ENCODE measurements around the gene CDC42.

Gene CDC42

DNA sequence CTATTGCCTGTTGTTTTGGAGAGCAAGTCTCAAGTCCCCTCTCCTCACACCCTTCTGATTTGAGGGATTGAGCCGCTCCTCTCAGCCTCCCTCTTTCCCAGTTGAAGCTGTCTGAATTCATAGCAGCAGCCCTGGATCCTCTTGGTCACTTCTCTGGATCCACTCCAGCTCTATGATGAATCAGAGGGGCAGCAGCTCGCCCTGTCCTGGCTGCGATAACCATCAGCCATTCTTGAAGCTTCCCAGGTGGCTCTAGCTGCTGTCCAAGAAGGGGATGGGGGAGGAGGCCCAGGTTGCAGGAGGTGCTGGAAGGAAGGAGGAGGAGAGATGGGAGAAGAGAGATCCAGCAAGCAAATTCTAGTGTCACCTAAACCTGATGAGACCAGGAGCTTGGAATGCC is 59.1 kb downstream of the CDC42 start:
- no peak for DNase-seq

GRCh38 chr1:22112554-22112953 is 60.0 kb downstream of the CDC42 start:
- no peak for DNase-seq

DNA sequence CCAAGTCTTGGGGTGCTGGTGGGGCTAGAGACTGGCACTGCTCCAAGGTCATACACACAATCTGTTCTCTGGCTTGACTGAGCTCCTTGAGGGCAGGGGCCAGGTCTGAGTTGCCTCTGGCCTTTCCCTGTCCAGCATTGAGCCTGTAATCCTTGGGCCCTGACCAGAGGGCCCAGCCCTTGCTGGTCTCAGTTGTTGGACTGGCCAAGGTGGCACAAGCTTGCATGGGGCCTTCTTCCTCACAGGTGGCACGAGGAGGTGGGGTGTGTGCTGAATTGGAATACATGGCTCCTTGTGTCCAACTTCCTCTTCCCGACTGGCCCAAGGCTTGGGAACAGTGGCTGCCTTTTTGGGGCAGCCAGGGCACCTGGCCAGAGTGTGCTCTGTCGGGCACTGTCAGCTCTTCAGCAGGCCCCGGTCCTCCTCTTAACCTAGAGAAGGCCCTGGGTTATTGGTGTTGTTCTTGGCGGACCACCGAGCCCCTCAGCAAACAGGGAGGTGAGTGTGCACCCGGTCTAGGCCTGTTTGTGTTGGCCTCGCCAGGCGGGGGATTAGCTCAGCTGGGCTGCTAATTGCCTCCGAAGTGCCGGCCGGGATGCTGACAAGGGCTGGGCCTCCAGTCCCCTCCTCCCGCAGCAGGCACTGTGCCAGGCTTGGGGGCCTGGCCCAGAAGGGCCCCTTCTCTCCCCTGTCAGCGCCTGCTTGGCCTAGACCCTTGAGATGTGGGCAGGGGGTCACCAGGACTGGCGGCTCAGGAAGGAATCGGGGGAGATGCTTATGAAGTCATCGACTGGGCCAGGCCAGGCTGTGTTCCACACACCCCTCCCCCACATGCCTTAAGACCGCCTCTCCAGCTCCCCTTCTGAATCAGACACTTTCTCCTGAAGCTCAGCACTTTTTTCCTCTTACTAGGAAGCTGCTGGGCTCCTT is 61.8 kb downstream of the CDC42 start:
- DNase-seq, result peak; percentile 81

- no peak for DNase-seq
These were observed 62.8 kb downstream of the CDC42 start for GRCh38 chr1:22115286-22115685.

- no peak for DNase-seq
These were observed 64.7 kb downstream of the CDC42 start for GRCh38 chr1:22117238-22117637.

- DNase-seq, result no peak
These were observed 65.3 kb downstream of the CDC42 start for GRCh38 chr1:22117851-22118250.

DNA sequence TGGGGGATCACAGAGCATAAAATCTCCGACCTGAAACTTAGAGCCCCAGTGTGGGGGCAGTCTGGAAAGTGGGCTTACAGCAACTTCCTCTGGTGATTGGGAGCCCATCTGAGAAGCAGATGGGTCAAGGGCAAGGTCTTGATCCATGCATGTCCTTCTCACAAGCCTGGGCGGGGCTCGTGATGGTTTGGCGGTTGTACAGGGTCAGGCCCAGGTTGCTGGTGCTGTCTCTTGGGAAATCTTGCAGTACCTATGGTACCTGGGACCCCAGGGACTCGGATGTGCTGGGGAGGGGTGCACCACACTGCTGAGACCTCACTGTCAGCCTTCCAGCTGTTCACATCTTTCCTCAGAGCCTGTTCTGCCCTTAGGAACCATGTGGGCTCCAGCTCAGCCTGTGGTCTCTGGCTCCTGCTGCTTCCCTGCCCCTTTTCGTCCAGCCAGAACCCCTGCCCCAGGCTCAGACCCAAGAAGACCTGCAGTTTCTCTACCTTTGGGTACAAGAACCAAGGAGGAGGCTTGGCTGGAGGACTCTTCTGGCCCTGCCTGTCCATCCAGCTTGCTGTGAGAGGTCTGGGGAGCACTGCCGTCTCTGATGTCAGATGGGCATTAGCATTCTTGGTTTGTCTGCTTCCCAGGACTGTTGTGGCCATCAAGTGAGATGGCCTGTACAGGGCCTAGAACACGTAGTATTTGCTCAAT is 65.9 kb downstream of the CDC42 start:
- no peak for DNase-seq

GRCh38 chr1:22119626-22120468 is 67.3 kb downstream of the CDC42 start:
- no peak for DNase-seq

DNA sequence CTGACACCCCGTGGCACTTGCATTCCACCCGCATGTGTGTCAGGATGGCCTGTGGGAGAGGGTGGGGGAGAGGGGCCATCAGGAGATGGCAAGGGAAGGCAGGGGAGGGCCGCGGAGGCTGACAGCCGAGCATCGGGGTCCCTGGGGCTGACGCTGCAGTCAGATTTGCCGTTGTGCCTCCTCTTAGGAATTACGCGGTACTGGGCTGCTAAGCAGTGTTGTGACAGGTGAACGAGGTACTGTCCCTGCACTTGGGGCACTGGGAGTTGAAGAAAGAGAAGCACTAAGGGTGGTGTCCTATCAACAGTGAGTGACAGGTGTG is 67.9 kb downstream of the CDC42 start:
- no peak for DNase-seq

GRCh38 chr1:22121421-22121911 is 69.0 kb downstream of the CDC42 start:
- peak; percentile 65 for DNase-seq

DNA sequence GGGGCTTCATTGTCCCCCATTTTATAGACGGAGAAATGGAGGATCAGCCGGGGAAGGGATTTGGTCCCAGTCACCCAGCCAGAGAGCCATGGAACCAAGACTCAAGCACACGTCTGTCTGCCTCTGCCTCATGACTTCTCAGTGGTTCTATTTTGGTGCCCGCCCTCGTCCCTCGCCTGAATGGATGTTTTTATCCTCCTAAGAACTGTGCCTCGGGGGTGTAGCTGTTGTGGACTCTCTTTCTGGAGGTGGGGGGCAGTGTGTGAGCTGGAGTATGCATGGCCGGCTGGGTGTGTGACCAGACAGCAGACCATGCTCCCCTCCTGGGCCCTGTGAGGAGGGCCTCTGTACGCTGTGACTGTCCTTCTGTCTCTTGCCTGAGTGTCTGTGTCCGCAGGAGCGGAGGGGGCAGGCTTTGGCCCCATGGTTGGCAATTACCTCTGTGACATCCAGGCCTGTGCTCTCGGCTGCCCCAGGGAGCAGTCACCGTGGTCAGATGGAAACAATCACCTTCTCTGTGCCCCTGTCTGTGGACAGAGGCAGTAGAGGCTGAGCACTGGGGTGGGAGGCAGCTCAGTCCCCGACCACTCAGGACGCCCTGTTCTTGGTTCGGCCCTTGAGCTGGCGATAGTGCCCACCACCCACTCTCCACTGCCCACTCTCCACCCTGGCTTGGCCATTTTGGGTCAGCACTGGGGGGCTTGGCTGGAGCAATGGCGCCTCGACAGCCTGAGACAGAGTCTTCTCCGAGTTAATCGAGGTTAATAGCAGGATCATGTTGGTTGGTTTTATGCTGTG is 70.0 kb downstream of the CDC42 start:
- DNase-seq, result no peak

DNA sequence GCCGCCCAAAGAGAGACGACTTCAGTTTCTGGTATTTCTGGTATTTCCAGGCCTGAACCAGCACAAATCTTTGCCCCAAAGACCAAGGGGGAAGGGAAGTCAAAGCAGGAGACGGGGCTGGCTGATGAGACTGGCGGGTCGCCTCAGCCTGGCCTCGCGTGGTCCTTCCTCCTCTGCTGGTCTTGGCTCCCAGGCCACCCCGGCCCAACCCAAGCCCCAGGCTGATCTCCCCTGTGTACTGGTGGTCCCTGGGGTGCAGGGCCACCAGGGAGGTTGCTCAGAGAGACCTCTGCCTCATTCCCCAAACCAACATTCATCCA is 70.5 kb downstream of the CDC42 start:
- DNase-seq, result no peak

- DNase-seq, result no peak
These were observed 71.4 kb downstream of the CDC42 start for GRCh38 chr1:22123901-22124404.

DNA sequence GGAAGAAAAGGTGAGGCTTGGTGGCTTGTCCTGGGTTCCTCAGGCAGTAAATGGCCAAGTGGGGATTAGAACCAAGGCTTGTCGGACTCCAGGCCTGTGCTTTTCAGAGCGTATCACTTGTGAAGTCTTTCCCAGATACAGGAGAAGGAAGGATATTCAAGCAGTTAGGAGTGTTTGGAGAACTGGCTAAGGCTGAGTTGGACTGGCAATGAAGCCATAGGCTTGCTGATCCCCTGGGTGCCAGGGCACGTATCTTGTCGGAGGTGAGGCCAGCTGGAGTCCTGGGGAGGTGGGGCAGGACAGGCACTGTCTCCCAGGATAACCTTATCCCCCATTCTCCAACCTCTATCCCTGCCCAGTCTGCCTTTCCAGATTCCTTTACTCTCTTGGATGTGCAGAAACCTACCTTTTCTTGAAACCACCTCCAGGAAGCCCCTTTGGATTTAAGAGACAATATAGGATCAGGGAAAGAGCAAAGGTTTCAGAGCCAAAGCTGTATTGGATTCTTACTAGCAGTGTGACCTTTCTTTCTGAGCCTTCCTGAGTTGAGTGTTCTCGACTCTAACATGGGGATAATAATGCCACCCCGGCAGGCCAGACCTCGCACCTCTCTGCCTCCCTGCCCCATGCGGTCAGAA is 72.2 kb downstream of the CDC42 start:
- DNase-seq, result no peak

DNA sequence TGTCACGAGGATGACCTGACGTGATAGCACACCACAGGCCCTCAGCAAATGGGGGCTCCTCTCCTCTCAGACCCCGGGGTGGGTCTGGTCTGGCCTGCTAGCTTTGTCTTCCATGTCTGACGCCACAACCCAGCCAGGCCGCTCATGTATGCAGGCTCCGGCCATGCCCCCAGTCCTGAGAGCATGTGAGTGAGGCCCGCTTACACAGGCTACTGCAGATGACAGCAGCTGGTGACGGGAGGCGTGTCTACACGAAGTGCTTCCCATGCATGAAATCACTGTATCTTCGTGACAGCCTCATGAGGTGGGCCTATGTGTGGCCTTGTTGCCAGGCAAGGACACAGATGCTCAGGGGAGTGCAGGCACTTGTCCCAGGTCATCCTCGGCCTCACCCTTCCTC is 74.0 kb downstream of the CDC42 start:
- peak; percentile 69 for DNase-seq

GRCh38 chr1:22127248-22127647 is 74.7 kb downstream of the CDC42 start:
- no peak for DNase-seq

DNA sequence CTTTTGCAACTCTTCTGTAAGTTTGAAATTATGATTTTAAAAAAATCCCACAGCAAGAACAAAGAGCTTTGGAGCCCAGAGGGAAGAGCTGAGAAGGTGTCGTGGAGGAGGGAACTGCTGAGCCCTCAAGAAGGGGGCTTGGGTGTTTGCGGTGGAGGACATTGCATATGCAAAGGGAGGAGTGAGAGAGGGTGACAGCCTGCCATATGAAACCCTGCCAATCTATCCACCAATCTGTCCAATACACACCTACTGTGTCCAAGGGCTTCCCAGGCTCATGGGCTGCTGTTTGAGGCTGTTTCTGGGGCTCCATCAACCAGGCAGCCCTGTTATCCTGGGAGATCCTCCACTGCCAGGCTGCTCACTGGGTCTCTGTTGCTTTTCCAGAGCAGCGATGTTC is 75.2 kb downstream of the CDC42 start:
- DNase-seq, result no peak

- DNase-seq, result no peak
These were observed 75.9 kb downstream of the CDC42 start for GRCh38 chr1:22128392-22128791.

DNA sequence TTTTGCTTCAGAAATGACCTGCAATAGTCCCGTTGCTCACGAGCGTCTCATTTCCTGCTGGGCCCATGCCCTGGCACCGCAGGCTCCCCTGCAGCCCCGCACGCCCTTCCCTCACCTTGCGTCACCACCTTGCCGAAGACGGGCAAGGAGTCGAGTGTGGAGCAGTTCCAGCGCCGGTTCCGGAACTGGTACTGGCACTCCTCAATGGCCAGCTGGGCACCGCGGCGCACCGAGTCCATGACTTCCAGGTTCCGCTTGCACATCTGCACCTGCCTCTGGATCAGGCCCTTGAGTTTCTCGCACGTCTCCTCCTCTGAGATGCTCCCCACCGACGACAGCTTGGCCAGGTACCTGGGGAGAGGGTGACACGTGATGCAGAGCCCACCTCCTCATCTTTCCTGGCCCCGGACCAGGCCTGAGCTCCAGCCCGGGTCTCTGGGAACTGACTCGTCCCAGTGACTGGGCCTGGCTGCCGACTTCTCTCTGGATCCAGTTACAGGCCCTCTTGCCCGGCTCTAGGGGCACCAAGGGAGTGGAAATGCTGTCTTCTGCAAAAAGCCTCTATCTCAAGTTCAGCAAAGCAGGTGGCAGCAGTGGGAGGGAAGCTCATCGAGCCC is 77.1 kb downstream of the CDC42 start:
- DNase-seq, result no peak

- DNase-seq, result no peak
These were observed 78.6 kb downstream of the CDC42 start for GRCh38 chr1:22131062-22131461.

DNA sequence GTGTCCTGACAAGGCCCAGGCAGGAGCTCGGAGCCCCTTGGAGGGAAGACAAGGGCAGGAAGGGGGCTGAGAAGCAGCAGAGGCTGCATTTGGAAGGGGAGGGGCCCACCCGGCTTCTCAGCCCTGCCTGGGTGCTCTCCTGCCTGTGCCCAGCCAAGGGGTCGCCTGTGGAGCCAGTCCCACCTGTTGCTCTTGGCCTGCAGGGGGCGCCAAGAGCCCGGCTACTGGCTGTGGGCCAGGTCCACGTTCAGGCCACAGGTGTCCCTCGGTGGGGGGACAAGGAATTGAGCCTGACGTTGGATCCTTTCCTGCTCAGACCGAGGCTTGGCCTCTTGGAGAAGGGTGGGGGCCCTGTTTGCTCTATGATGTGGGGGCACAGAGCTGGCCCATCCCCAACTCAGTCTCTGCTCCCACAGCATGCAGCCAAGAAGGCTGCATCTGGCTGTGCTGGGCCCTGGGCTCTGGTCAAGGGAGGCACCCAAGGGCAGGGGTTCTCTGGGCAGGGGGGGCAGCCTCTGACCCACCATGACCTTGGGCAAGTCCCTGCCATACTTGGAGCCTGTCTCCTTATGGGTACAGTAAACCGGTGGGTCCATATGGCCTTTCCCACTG is 79.5 kb downstream of the CDC42 start:
- DNase-seq, result peak; percentile 72

Data from eye (tissue), 1 donor.